ENCODE data around the gene TMEM200A.

- TF ChIP-seq, protein P1, sequence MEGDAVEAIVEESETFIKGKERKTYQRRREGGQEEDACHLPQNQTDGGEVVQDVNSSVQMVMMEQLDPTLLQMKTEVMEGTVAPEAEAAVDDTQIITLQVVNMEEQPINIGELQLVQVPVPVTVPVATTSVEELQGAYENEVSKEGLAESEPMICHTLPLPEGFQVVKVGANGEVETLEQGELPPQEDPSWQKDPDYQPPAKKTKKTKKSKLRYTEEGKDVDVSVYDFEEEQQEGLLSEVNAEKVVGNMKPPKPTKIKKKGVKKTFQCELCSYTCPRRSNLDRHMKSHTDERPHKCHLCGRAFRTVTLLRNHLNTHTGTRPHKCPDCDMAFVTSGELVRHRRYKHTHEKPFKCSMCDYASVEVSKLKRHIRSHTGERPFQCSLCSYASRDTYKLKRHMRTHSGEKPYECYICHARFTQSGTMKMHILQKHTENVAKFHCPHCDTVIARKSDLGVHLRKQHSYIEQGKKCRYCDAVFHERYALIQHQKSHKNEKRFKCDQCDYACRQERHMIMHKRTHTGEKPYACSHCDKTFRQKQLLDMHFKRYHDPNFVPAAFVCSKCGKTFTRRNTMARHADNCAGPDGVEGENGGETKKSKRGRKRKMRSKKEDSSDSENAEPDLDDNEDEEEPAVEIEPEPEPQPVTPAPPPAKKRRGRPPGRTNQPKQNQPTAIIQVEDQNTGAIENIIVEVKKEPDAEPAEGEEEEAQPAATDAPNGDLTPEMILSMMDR (IDR thresholded peaks at IDR 0.05): no peak
- TF ChIP-seq POLR2A (IDR thresholded peaks at IDR 0.05) (no peak), POLR2AphosphoS5 (IDR thresholded peaks at IDR 0.05) (no peak)
Measured at GRCh38 chr6:130376936-130377335, 11.1 kb downstream of the TMEM200A start.

Measured in upper lobe of left lung (tissue), 4 donors.